Keratinocyte (primary cell): ENCODE results near the gene VASN. TPM values are rescaled to one million over a fixed set of nuclear protein-coding genes. Genes with fewer than 3 reads are reported as not detected.

Experiments
- DNase-seq: peaks from one replicate; pipeline ENCODE4 v3.0.0-alpha.2; 2011; ENCODE audit warnings: low read depth, missing footprints, low spot score
- FAIRE-seq: peaks from 2 replicates; lab custom pipeline; 2011; peaks lifted over from hg19 to GRCh38; lab: Jason Lieb, UNC
- H2AFZ ChIP-seq: 2 replicates; pipeline ENCODE4 v1.6.0; 2012; ENCODE audit warnings: low read length, control low read depth, inconsistent platforms; ENCODE audit not compliant: control insufficient read depth
- H3K27ac ChIP-seq: 2 replicates; pipeline ENCODE4 v1.5.1; 2011; ENCODE audit warnings: low read length; ENCODE audit not compliant: control insufficient read depth, insufficient read depth
- H3K27me3 ChIP-seq: 3 replicates; pipeline ENCODE4 v1.6.0; 2011; ENCODE audit warnings: low read length; ENCODE audit not compliant: control insufficient read depth, insufficient read depth; ENCODE audit errors: extremely low read depth
- H3K36me3 ChIP-seq, 2 experiments: 2 replicates in 1 of 2; 3 replicates in 1 of 2; pipeline ENCODE4 v1.5.1; 2011; ENCODE audit warnings: low read length in 2 of 2, mild to moderate bottlenecking in 1 of 2; ENCODE audit not compliant: control insufficient read depth in 2 of 2, insufficient read depth in 2 of 2; ENCODE audit errors: extremely low read depth in 1 of 2
- H3K4me1 ChIP-seq: 3 replicates; pipeline ENCODE4 v1.5.1; 2011; ENCODE audit warnings: low read length; ENCODE audit not compliant: control insufficient read depth, insufficient read depth; ENCODE audit errors: extremely low read depth
- H3K4me2 ChIP-seq: 3 replicates; pipeline ENCODE4 v1.6.0; 2011; ENCODE audit warnings: low read depth, low read length; ENCODE audit not compliant: control insufficient read depth, insufficient read depth; ENCODE audit errors: extremely low read depth
- H3K4me3 ChIP-seq, 3 experiments: fragments of 200-600 bp in 1 of 3; sonication (generic) in 1 of 3; 2 replicates in 2 of 3; 3 replicates in 1 of 3; pipeline ENCODE4 v1.5.1; 2011 to 2016; ENCODE audit warnings: low read length in 3 of 3, mild to moderate bottlenecking in 3 of 3, control low read depth in 2 of 3, inconsistent platforms in 1 of 3, low read depth in 1 of 3, mixed read lengths in 1 of 3, mixed run types in 1 of 3, moderate library complexity in 1 of 3; ENCODE audit not compliant: control insufficient read depth in 2 of 3, insufficient read depth in 2 of 3; ENCODE audit errors: extremely low read depth in 1 of 3
- H3K79me2 ChIP-seq: 2 replicates; pipeline ENCODE4 v1.6.0; 2012; ENCODE audit warnings: low read length; ENCODE audit not compliant: control insufficient read depth, insufficient read depth
- H3K9ac ChIP-seq: 3 replicates; pipeline ENCODE4 v1.6.0; 2011; ENCODE audit warnings: low read length; ENCODE audit not compliant: control insufficient read depth, insufficient read depth; ENCODE audit errors: extremely low read depth
- H3K9me1 ChIP-seq: 3 replicates; pipeline ENCODE4 v1.6.0; 2011; ENCODE audit warnings: low read length; ENCODE audit not compliant: control insufficient read depth, insufficient read depth; ENCODE audit errors: extremely low read depth
- H3K9me3 ChIP-seq: 2 replicates; pipeline ENCODE4 v1.5.1; 2012; ENCODE audit warnings: low read depth, low read length; ENCODE audit not compliant: control insufficient read depth
- H4K20me1 ChIP-seq: 3 replicates; pipeline ENCODE4 v1.6.0; 2011; ENCODE audit warnings: low read length; ENCODE audit not compliant: control insufficient read depth, insufficient read depth; ENCODE audit errors: extremely low read depth
- CTCF ChIP-seq, 3 experiments: IDR thresholded peaks in 1 of 3; conservative IDR thresholded peaks in 1 of 3; optimal IDR thresholded peaks in 1 of 3; 2 replicates in 2 of 3; 3 replicates in 1 of 3; pipeline versions ENCODE3 to v1.5.1; 2011; ENCODE audit warnings: low read length in 3 of 3, mild to moderate bottlenecking in 3 of 3, moderate library complexity in 2 of 3, control low read depth in 1 of 3, inconsistent platforms in 1 of 3; ENCODE audit not compliant: insufficient read depth in 2 of 3; ENCODE audit errors: extremely low read depth in 1 of 3
- EZH2 ChIP-seq: IDR thresholded peaks from one replicate; pipeline ENCODE4 v1.6.1; 2012; ENCODE audit warnings: inconsistent platforms, mild to moderate bottlenecking, low read length, moderate library complexity
- dilution Hi-C: fragments of 300-500 bp; cut with MboI; formaldehyde crosslinking; loops from one replicate; pipeline ENCODE4 v1.7.0; 2020; ENCODE audit warnings: low sequenced_read_pairs; ENCODE audit not compliant: extremely low pct_ligation_motif_present
- polyA plus RNA-seq, 5 experiments: library from polyadenylated mRNA; depleted of rRNA in 3 of 5; stranded (reverse) in 3 of 5; stranded (forward) in 1 of 5; unstranded in 1 of 5; fragments of >200 nt; gene quantifications; 1 replicate in 1 of 5; 2 replicates in 3 of 5; 3 replicates in 1 of 5; pipeline versions ENCODE4 v1.2.1 to v1.2.3, GENCODE V29; 2011 to 2012; ENCODE audit warnings: missing spikeins in 2 of 5, low read depth in 1 of 5, low replicate concordance in 1 of 5

VASN gene
- polyA plus RNA-seq, 1 donor (not counting 4 experiments of a cell fraction or from before 2014, with no cell fraction given) = 0.37 TPM

- Histone ChIP-seq H3K4me1 (no peaks in the 10 kb centered on the region), H2AFZ (no peak overlapping the region), H3K36me3 (peaks cover 14 to 16% of the 10 kb centered on the region in 2 experiments), H3K9me3 (no peaks in the 10 kb centered on the region), H3K9me1 (no peaks in the 10 kb centered on the region), H4K20me1 (peaks cover 3% of the 10 kb centered on the region), H3K9ac (no peak overlapping the region), H3K27me3 (no peaks in the 10 kb centered on the region), H3K27ac (no peak overlapping the region), H3K79me2 (no peaks in the 10 kb centered on the region), H3K4me2 (no peak overlapping the region), H3K4me3 (no peak overlapping the region)
- dilution Hi-C loops = no loop called here
- DNase-seq = no peak
- TF ChIP-seq CTCF (optimal IDR thresholded peaks at IDR 0.05 in 1 of 3, IDR thresholded peaks at IDR 0.05 in 1 of 3, conservative IDR thresholded peaks at IDR 0.05 in 1 of 3; ENCODE audit: extremely low read depth in 1 of 3, insufficient read depth in 2 of 3, low read length in 3 of 3) (no peak), EZH2 (no peak)
- no peak for FAIRE-seq
These were observed 12.9 kb downstream of the VASN start for GRCh38 chr16:4384509-4384942.

- Histone ChIP-seq H3K4me3 (no peak overlapping the region), H4K20me1 (peaks cover 3% of the 10 kb centered on the region), H3K4me1 (no peaks in the 10 kb centered on the region), H3K79me2 (no peaks in the 10 kb centered on the region), H3K9me3 (no peaks in the 10 kb centered on the region), H3K4me2 (no peak overlapping the region), H3K27ac (no peak overlapping the region), H3K9ac (no peak overlapping the region), H2AFZ (no peak overlapping the region), H3K27me3 (no peaks in the 10 kb centered on the region), H3K9me1 (no peaks in the 10 kb centered on the region), H3K36me3 (peaks cover 11 to 22% of the 10 kb centered on the region in 2 experiments)
- dilution Hi-C loops = no loop called here
- FAIRE-seq (no peak), DNase-seq (no peak)
- TF ChIP-seq CTCF (optimal IDR thresholded peaks at IDR 0.05 in 1 of 3, IDR thresholded peaks at IDR 0.05 in 1 of 3, conservative IDR thresholded peaks at IDR 0.05 in 1 of 3; ENCODE audit: extremely low read depth in 1 of 3, insufficient read depth in 2 of 3, low read length in 3 of 3) = no peak
- no peak for TF ChIP-seq EZH2
These were observed 13.6 kb downstream of the VASN start for GRCh38 chr16:4385066-4385788.
